CD4-positive, alpha-beta T cell (primary cell): ENCODE results near the gene SHMT2. TPM values are rescaled to one million over a fixed set of nuclear protein-coding genes. Genes with fewer than 3 reads are reported as not detected.
A peak's percentile ranks its signal among the peaks of the same experiment; 100 is the strongest.

Experiments
- ATAC-seq: fragments of 200-7000 bp; cut with Tn5 transposase; one replicate; pipeline ENCODE4 v1.10.0; 2022; ENCODE audit warnings: mild to moderate bottlenecking; ENCODE audit not compliant: poor library complexity
- CTCF ChIA-PET: fragments of 350-600 bp; sonication (Branson Sonifier 250); formaldehyde crosslinking; loops from one replicate; lab custom pipeline; 2021; ENCODE audit warnings: antibody characterized with exemption, inconsistent platforms; lab: Charles Lee
- POLR2A ChIA-PET: fragments of 350-600 bp; sonication (Branson Sonifier 250); formaldehyde crosslinking; loops from one replicate; lab custom pipeline; 2021; ENCODE audit warnings: antibody characterized with exemption, inconsistent platforms; lab: Charles Lee
- DNase-seq, 14 experiments: peaks; one replicate each; pipeline ENCODE4 v3.0.0-alpha.2; 2013 to 2020; ENCODE audit warnings: mixed read lengths in 2 of 14
- H3K27ac ChIP-seq, 2 donors: one replicate each; pipeline versions ENCODE4 v1.5.1 to v1.7.0; 2013; ENCODE audit warnings: low read length in 2 of 2, low read depth in 1 of 2, mild to moderate bottlenecking in 1 of 2
- H3K27me3 ChIP-seq, 2 experiments: 1 replicate in 1 of 2; 2 replicates in 1 of 2; pipeline versions ENCODE4 v1.6.1 to v1.7.0; 2013; ENCODE audit warnings: low read length in 2 of 2, control low read depth in 1 of 2, mild to moderate bottlenecking in 1 of 2, moderate library complexity in 1 of 2; ENCODE audit not compliant: insufficient read depth in 2 of 2, control insufficient read depth in 1 of 2
- H3K36me3 ChIP-seq: one replicate; pipeline ENCODE4 v1.6.1; 2013; ENCODE audit warnings: low read length, control low read depth; ENCODE audit not compliant: insufficient read depth
- H3K4me1 ChIP-seq: one replicate; pipeline ENCODE4 v1.6.1; 2013; ENCODE audit warnings: low read length, control low read depth; ENCODE audit not compliant: insufficient read depth
- H3K4me3 ChIP-seq: one replicate; pipeline ENCODE4 v1.5.1; 2013; ENCODE audit warnings: mild to moderate bottlenecking, low read length, moderate library complexity
- H3K9me3 ChIP-seq, 2 experiments: 1 replicate in 1 of 2; 2 replicates in 1 of 2; pipeline versions ENCODE4 v1.6.1 to v1.7.0; 2013; ENCODE audit warnings: low read length in 2 of 2, mild to moderate bottlenecking in 2 of 2, control low read depth in 1 of 2, moderate library complexity in 1 of 2; ENCODE audit not compliant: control insufficient read depth in 1 of 2, insufficient read depth in 1 of 2
- H3K27ac Mint-ChIP-seq: one replicate; pipeline ENCODE4 v1.8.0; 2020; ENCODE audit warnings: mixed read lengths
- H3K27me3 Mint-ChIP-seq: one replicate; pipeline ENCODE4 v1.8.0; 2021; ENCODE audit warnings: mixed read lengths
- H3K36me3 Mint-ChIP-seq: one replicate; pipeline ENCODE4 v1.8.0; 2021; ENCODE audit warnings: low read depth, mixed read lengths
- H3K4me1 Mint-ChIP-seq: one replicate; pipeline ENCODE4 v1.8.0; 2021; ENCODE audit warnings: low read depth, mixed read lengths
- H3K4me3 Mint-ChIP-seq: one replicate; pipeline ENCODE4 v1.8.0; 2020; ENCODE audit warnings: mild to moderate bottlenecking, mixed read lengths
- H3K9me3 Mint-ChIP-seq: one replicate; pipeline ENCODE4 v1.8.0; 2020; ENCODE audit warnings: mixed read lengths
- intact Hi-C, 2 experiments: fragments of 100-400 bp; cut with DNase I in 1 of 2; cut with micrococcal nuclease in 1 of 2; formaldehyde crosslinking; loops; one replicate each; pipeline versions ENCODE4 v1.15.1 to v1.9.0; 2023 to 2025; cut with DNase I, micrococcal nuclease
- total RNA-seq, 174 experiments: library from RNA in 2 of 174; stranded (reverse) in 2 of 174; gene quantifications; one replicate each; pipeline ENCODE4 v1.2.3 and lab custom pipeline; 2021 to 2026
- TF ChIP-seq, protein P1 (sequence below): fragments of 200-600 bp; IDR thresholded peaks from one replicate; pipeline ENCODE4 v1.8.0; 2022; ENCODE audit warnings: antibody characterized with exemption, mild to moderate bottlenecking

SHMT2 gene
- total RNA-seq, 2 experiments from 2014 or later: 21.3 to 22.2 TPM

DNA sequence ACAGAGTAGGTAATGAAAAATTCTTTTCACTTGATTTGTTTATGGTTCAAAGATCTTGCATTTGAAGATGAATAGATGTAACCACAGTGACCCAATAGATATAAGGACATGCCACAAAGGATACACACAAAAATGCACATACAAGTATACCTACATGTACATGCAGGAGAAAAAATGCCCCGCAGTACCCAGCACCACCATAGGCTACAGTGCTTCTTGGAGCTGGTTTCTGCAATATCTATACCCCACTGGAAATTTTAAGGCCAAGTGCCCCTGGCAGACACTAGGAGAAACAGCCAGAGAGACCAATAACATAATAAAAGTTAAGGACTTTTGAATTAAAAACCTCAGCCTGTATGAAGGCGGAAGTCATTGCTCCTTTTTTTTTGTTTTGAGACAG lies 33.6 kb downstream of the SHMT2 start:
- Mint-ChIP-seq H3K36me3 (peaks cover 87% of the 10 kb centered on the region), H3K27me3 (no peaks in the 10 kb centered on the region), H3K4me3 (no peak overlapping the region), H3K9me3 (no peaks in the 10 kb centered on the region), H3K27ac (no peak overlapping the region), H3K4me1 (no peaks in the 10 kb centered on the region)
- ChIA-PET CTCF (interaction anchor here (1.5 kb wide), 1 partner anchor 189 kb away, joined by 5 read pairs; no protein-coding TSS in a partner anchor), POLR2A (no interaction called here)
- no peaks in the 10 kb centered on the region for H3K9me3 ChIP-seq
- no peak for ATAC-seq
- intact Hi-C loops: loop anchor here in 1 of 2 experiments (10.0 kb wide), 1 partner anchor 192 kb away; the partner anchor contains the start of genes GLI1 and INHBE
- no peak overlapping the region for H3K4me3 ChIP-seq
- no peaks in the 10 kb centered on the region for H3K27me3 ChIP-seq
- no peak for DNase-seq
- no peak overlapping the region for H3K27ac ChIP-seq
- peaks cover 68% of the 10 kb centered on the region for H3K36me3 ChIP-seq
- H3K4me1 ChIP-seq: peaks cover 3% of the 10 kb centered on the region
- TF ChIP-seq, protein P1, sequence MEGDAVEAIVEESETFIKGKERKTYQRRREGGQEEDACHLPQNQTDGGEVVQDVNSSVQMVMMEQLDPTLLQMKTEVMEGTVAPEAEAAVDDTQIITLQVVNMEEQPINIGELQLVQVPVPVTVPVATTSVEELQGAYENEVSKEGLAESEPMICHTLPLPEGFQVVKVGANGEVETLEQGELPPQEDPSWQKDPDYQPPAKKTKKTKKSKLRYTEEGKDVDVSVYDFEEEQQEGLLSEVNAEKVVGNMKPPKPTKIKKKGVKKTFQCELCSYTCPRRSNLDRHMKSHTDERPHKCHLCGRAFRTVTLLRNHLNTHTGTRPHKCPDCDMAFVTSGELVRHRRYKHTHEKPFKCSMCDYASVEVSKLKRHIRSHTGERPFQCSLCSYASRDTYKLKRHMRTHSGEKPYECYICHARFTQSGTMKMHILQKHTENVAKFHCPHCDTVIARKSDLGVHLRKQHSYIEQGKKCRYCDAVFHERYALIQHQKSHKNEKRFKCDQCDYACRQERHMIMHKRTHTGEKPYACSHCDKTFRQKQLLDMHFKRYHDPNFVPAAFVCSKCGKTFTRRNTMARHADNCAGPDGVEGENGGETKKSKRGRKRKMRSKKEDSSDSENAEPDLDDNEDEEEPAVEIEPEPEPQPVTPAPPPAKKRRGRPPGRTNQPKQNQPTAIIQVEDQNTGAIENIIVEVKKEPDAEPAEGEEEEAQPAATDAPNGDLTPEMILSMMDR: no peak

DNA sequence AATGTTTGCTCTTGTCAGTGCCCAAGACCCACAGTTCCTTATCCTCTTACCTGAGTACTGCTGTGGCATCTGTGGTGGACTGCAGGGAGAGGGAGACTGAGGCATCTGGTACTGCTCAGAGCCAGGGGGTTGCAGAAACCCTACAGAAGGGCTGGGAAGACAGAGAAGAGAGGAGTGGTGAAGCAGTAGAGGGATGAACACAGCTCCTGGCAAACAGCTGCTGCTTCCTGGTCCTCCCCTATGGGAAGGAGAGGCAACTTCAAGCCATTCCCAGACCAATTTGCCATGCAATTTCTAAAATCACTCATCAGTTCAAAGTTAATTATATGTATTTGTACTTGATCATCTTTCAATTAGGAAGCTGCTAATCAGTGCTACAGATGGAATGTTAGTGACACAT lies 37.2 kb downstream of the SHMT2 start:
- no peak overlapping the region for H3K27ac Mint-ChIP-seq
- Histone ChIP-seq H3K9me3 (no peaks in the 10 kb centered on the region), H3K27me3 (no peaks in the 10 kb centered on the region), H3K36me3 (peaks cover 66% of the 10 kb centered on the region), H3K27ac (no peak overlapping the region), H3K4me3 (no peak overlapping the region), H3K4me1 (peaks cover 3% of the 10 kb centered on the region)
- ChIA-PET POLR2A (no interaction called here), CTCF (no interaction called here)
- ATAC-seq (no peak), DNase-seq (no peak)
- TF ChIP-seq, protein P1: no peak
- H3K4me3 Mint-ChIP-seq: no peak overlapping the region
- peaks cover 89% of the 10 kb centered on the region for H3K36me3 Mint-ChIP-seq
- no peaks in the 10 kb centered on the region for H3K9me3 Mint-ChIP-seq
- H3K4me1 Mint-ChIP-seq: no peaks in the 10 kb centered on the region
- no peaks in the 10 kb centered on the region for H3K27me3 Mint-ChIP-seq
- intact Hi-C loops: loop anchor here in 1 of 2 experiments (10.0 kb wide), 1 partner anchor 188 kb away; the partner anchor contains the start of genes GLI1 and INHBE

DNA sequence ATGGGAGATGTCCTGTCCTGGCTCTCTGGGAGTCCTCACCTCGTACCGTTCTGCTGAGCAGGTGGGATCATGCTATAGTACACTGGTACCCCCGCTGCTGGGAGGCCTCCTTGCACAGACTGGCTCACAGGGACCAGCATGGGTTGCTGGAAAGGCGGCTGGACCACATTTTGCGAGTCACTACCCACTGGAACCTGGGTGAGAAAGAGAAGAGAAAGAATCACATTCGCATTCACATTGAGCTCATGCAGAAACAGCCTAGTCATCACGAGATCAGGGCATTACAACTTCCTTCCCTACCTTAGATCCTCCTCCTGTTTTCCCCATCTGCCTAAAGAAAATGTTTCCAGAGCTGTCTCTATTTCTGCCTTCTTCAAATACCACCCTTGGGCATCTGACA lies 38.8 kb downstream of the SHMT2 start:
- Histone ChIP-seq H3K36me3 (peaks cover 64% of the 10 kb centered on the region), H3K4me3 (no peak overlapping the region), H3K9me3 (no peaks in the 10 kb centered on the region), H3K4me1 (peaks cover 3% of the 10 kb centered on the region), H3K27ac (peak overlapping the region in 1 of 2 donors; percentile 7), H3K27me3 (no peaks in the 10 kb centered on the region)
- Mint-ChIP-seq H3K36me3 (peaks cover 87% of the 10 kb centered on the region), H3K9me3 (no peaks in the 10 kb centered on the region), H3K27me3 (no peaks in the 10 kb centered on the region), H3K4me1 (no peaks in the 10 kb centered on the region), H3K27ac (no peak overlapping the region), H3K4me3 (no peak overlapping the region)
- TF ChIP-seq, protein P1: no peak
- DNase-seq (no peak), ATAC-seq (no peak)
- intact Hi-C loops: loop anchor here in 1 of 2 experiments (10.0 kb wide), 1 partner anchor 187 kb away; the partner anchor contains the start of genes GLI1 and INHBE
- POLR2A ChIA-PET: no interaction called here
- CTCF ChIA-PET: no interaction called here
